HepG2 (cell line): ENCODE data around the gene SMAD2. TPM values are rescaled to one million over a fixed set of nuclear protein-coding genes. Genes with fewer than 3 reads are reported as not detected.
A peak's percentile ranks its signal among the peaks of the same experiment; 100 is the strongest.

Experiments
- ATAC-seq: fragments of 200-7000 bp; cut with Tn5 transposase; 3 replicates; pipeline ENCODE4 v1.9.1; 2020; ENCODE audit warnings: mild to moderate bottlenecking, moderate library complexity
- BruUV-seq: library from RNA; stranded (reverse); fragments of 400-500 nt; replicated peaks from 2 replicates; lab custom pipeline; 2021; lab: Mats Ljungman, UMichigan
- CTCF ChIA-PET: fragments of 300-600 bp; formaldehyde crosslinking; extraction: SDS; loops from one replicate; lab custom pipeline; 2021; ENCODE audit warnings: low total read pairs, inconsistent platforms, low intra/inter-chr PET ratio; lab: Yijun Ruan, JAX
- POLR2A ChIA-PET: fragments of 350-600 bp; sonication (Branson Sonifier 250); formaldehyde crosslinking; loops from one replicate; lab custom pipeline; 2020; ENCODE audit warnings: antibody characterized with exemption, inconsistent platforms; lab: Yijun Ruan, JAX
- DNase-seq: peaks from one replicate; pipeline ENCODE4 v3.0.0-alpha.2; 2015; ENCODE audit warnings: low spot score
- FAIRE-seq: peaks from 3 replicates; lab custom pipeline; 2011; peaks lifted over from hg19 to GRCh38; lab: Jason Lieb, UNC
- H2AFZ ChIP-seq: one replicate; pipeline ENCODE4 v1.6.1; 2011; ENCODE audit warnings: low read length, inconsistent platforms
- H3K27ac ChIP-seq: fragments of 300-600 bp; 3 replicates; pipeline ENCODE4 v1.8.0; 2011; ENCODE audit warnings: mixed run types, mild to moderate bottlenecking, mixed read lengths, low read length, inconsistent platforms; ENCODE audit not compliant: insufficient read depth; ENCODE audit errors: extremely low read length
- H3K27me3 ChIP-seq, 2 experiments: fragments of 200-600 bp in 1 of 2; 2 replicates in 1 of 2; 3 replicates in 1 of 2; pipeline versions ENCODE4 v1.6.0 to v1.8.0; 2011; ENCODE audit warnings: low read length in 2 of 2, mild to moderate bottlenecking in 2 of 2, moderate library complexity in 2 of 2, inconsistent platforms in 1 of 2; ENCODE audit not compliant: insufficient read depth in 2 of 2, control insufficient read depth in 1 of 2
- H3K36me3 ChIP-seq, 2 experiments: fragments of 200-600 bp in 1 of 2; replicated peaks in 1 of 2; 2 replicates in 1 of 2; 3 replicates in 1 of 2; pipeline versions ENCODE4 v1.5.1 to v1.8.0; 2011; ENCODE audit warnings: low read length in 2 of 2, inconsistent platforms in 1 of 2; ENCODE audit not compliant: insufficient read depth in 2 of 2, control insufficient read depth in 1 of 2
- H3K4me1 ChIP-seq: 2 replicates; pipeline ENCODE4 v1.5.1; 2012; ENCODE audit warnings: low read length, inconsistent platforms; ENCODE audit not compliant: insufficient read depth
- H3K4me2 ChIP-seq: 2 replicates; pipeline ENCODE4 v1.6.0; 2011; ENCODE audit warnings: low read depth, low read length, inconsistent platforms
- H3K4me3 ChIP-seq, 3 experiments: fragments of 200-600 bp in 1 of 3; sonication (generic), shearing (Covaris generic) in 1 of 3; replicated peaks in 1 of 3; 2 replicates each; pipeline ENCODE4 v1.5.1; 2011 to 2016; ENCODE audit warnings: low read length in 3 of 3, inconsistent platforms in 2 of 3, low read depth in 2 of 3, mild to moderate bottlenecking in 2 of 3, control low read depth in 1 of 3, mixed read lengths in 1 of 3; ENCODE audit not compliant: insufficient read depth in 1 of 3
- H3K79me2 ChIP-seq: one replicate; pipeline ENCODE4 v1.6.1; 2011; ENCODE audit warnings: low read length, inconsistent platforms; ENCODE audit not compliant: insufficient read depth
- H3K9ac ChIP-seq: 2 replicates; pipeline ENCODE4 v1.6.0; 2011; ENCODE audit warnings: mild to moderate bottlenecking, low read depth, low read length, inconsistent platforms; ENCODE audit not compliant: insufficient read depth
- H3K9me3 ChIP-seq: 2 replicates; pipeline ENCODE4 v1.5.1; 2012; ENCODE audit warnings: mild to moderate bottlenecking, low read length
- H4K20me1 ChIP-seq: 2 replicates; pipeline ENCODE4 v1.6.0; 2011; ENCODE audit warnings: inconsistent platforms, mild to moderate bottlenecking, low read length, moderate library complexity; ENCODE audit not compliant: insufficient read depth
- DMAP1 ChIP-seq: IDR thresholded peaks from 2 replicates; pipeline ENCODE4 v1.6.1; 2016
- FOSL2 ChIP-seq: sonication (generic); formaldehyde crosslinking; IDR thresholded peaks from 2 replicates; pipeline ENCODE4 v1.4.0; 2020; ENCODE audit warnings: missing genetic modification reagents
- FOXP1 ChIP-seq, 2 experiments: fragments of 450-650 bp in 1 of 2; IDR thresholded peaks; 2 replicates each; pipeline ENCODE4 v1.6.1; 2017 to 2018; ENCODE audit warnings: antibody characterized with exemption in 1 of 2
- HOXA3 ChIP-seq: sonication (generic); formaldehyde crosslinking; IDR thresholded peaks from 2 replicates; pipeline ENCODE4 v1.5.0; 2020; ENCODE audit warnings: missing genetic modification reagents
- SNAI1 ChIP-seq: sonication (generic); formaldehyde crosslinking; IDR thresholded peaks from 2 replicates; pipeline ENCODE4 v1.5.0; 2020; ENCODE audit warnings: mild to moderate bottlenecking, missing genetic modification reagents, borderline replicate concordance
- SP1 ChIP-seq, 2 experiments: fragments of 450-650 bp in 1 of 2; sonication (generic) in 1 of 2; formaldehyde crosslinking in 1 of 2; IDR thresholded peaks; 2 replicates each; pipeline versions ENCODE4 v1.4.0 to v1.6.1; 2016 to 2020; ENCODE audit warnings: missing genetic modification reagents in 1 of 2
- TAF1 ChIP-seq: sonication (generic); formaldehyde crosslinking; IDR thresholded peaks from 2 replicates; pipeline ENCODE4 v1.4.0; 2020; ENCODE audit warnings: missing genetic modification reagents
- TGIF2 ChIP-seq: IDR thresholded peaks from 2 replicates; pipeline ENCODE4 v1.6.1; 2016; ENCODE audit warnings: control low read depth, missing compliant biosample characterization
- ZFP36 ChIP-seq: fragments of 150-350 bp; IDR thresholded peaks from 2 replicates; pipeline ENCODE4 v1.6.1; 2018; ENCODE audit warnings: borderline replicate concordance, low read length, low read depth; ENCODE audit not compliant: partially characterized antibody
- ZNF232 ChIP-seq: sonication (generic); formaldehyde crosslinking; IDR thresholded peaks from 2 replicates; pipeline ENCODE4 v1.4.0; 2020; ENCODE audit warnings: missing genetic modification reagents, borderline replicate concordance
- ZNF605 ChIP-seq: sonication (generic); formaldehyde crosslinking; IDR thresholded peaks from 2 replicates; pipeline ENCODE4 v1.8.0; 2022; ENCODE audit warnings: mild to moderate bottlenecking, missing genetic modification reagents
- ZNF788 ChIP-seq: sonication (generic); formaldehyde crosslinking; IDR thresholded peaks from 2 replicates; pipeline ENCODE4 v1.5.0; 2020; ENCODE audit warnings: mild to moderate bottlenecking, missing genetic modification reagents, borderline replicate concordance
- WGBS: methylation state at CpG from one replicate; pipeline ENCODE4 v1.1.6; 2017; ENCODE audit warnings: low lambda C conversion rate; 5-methylcytosine and 5-hydroxymethylcytosine counted together
- in situ Hi-C: cut with HindIII; loops from 2 replicates; pipeline ENCODE4 v1.10.0; 2017; ENCODE audit warnings: low pct_unique_long_range_greater_than_20kb; ENCODE audit not compliant: extremely low pct_ligation_motif_present
- intact Hi-C: fragments of 100-400 bp; cut with micrococcal nuclease; formaldehyde crosslinking; loops from one replicate; pipeline ENCODE4 v1.10.0; 2022; ENCODE audit not compliant: unreplicated experiment
- polyA plus RNA-seq, 8 experiments: library from polyadenylated mRNA; depleted of rRNA in 3 of 8; stranded (reverse) in 7 of 8; unstranded in 1 of 8; fragments of >200 nt; fragmentation: Illumina TruSeq in 4 of 8; extraction: Trizol in 4 of 8; gene quantifications; 2 replicates each; pipeline versions ENCODE4 v1.2.1 to v1.2.3, GENCODE V29; 2011 to 2016; ENCODE audit warnings: low read depth in 4 of 8, missing spikeins in 1 of 8, mixed read lengths in 1 of 8; ENCODE audit not compliant: insufficient read depth in 1 of 8
- total RNA-seq, 5 experiments: library from RNA; depleted of rRNA; stranded (reverse); fragments of >200 nt; fragmentation: Illumina TruSeq; extraction: Trizol; gene quantifications; 2 replicates each; pipeline ENCODE4 v1.2.3, GENCODE V29; 2016; ENCODE audit warnings: low read depth in 1 of 5
- TF ChIP-seq, protein P1 (sequence below): sonication (generic); formaldehyde crosslinking; IDR thresholded peaks from 2 replicates; pipeline ENCODE4 v1.4.0; 2020; ENCODE audit warnings: missing genetic modification reagents, mild to moderate bottlenecking, borderline replicate concordance
- TF ChIP-seq, protein P2 (sequence below): IDR thresholded peaks from 2 replicates; pipeline ENCODE4 v1.4.0; 2020; ENCODE audit warnings: mild to moderate bottlenecking, missing genetic modification reagents

The SMAD2 gene
- total and polyA plus RNA-seq, 2 of the 13 experiments (the other 11 are each of a cell fraction or from before 2014, with no cell fraction given): 40.2 to 96.2 TPM

DNA sequence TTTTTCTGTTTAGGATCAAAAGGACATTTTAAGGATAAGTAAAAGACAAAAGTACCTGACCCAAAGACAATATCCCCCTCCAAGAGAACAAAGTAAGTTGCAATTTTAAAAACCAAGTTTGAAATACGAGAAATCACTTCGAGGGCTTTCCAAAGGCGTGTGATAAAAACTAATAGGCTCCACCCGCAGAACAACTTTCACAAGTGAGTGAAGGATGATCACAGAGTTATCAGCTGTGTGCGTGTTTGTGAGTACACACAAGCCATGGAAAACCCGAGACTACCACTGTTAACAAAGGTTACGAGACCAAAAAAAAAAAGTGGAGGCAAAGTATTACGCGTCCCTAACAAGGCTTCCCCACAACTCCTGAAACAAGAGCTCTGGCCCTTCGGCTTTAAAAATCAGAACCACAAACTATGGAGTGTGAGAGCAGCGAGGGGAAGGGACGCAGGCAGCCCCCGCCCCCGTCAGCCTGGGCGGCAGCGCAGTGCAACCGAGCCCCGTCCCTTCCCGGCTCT lies 719 bp downstream of the SMAD2 start:
- POLR2A ChIA-PET: interaction anchor here (0.7 to 1.8 kb wide), 3 partner anchors 9 to 29 kb away, joined by 3 to 5 read pairs (median 3); no protein-coding TSS in a partner anchor
- DNase-seq (peak; percentile 37), ATAC-seq (peak; percentile 53), FAIRE-seq (no peak)
- H3K9ac ChIP-seq: peak overlapping the region; percentile 88
- H3K27ac ChIP-seq: peak overlapping the region; percentile 93
- in situ Hi-C loops (no loop called here), intact Hi-C loops (loop anchor here (5.0 kb wide), 1 partner anchor 78 kb away; no protein-coding TSS in a partner anchor)
- BruUV-seq: TSS peak; percentile 54
- H4K20me1 ChIP-seq: peaks cover 11% of the 10 kb centered on the region; the same call in 1 of the 2 replicates
- H3K79me2 ChIP-seq: peaks cover 50% of the 10 kb centered on the region
- peak overlapping the region; percentile 85 to 87 (median 86) for H3K4me3 ChIP-seq
- WGBS: under 1% methylated on average over 11 of the region's 19 CpGs
- H3K9me3 ChIP-seq: no peaks in the 10 kb centered on the region
- peak overlapping the region; percentile 58 for H2AFZ ChIP-seq
- CTCF ChIA-PET: no interaction called here
- peak overlapping the region; percentile 73 for H3K4me2 ChIP-seq
- no peaks in the 10 kb centered on the region for H3K36me3 ChIP-seq
- H3K4me1 ChIP-seq: peaks cover 54% of the 10 kb centered on the region
- no peaks in the 10 kb centered on the region for H3K27me3 ChIP-seq
- TF ChIP-seq SP1 (IDR thresholded peaks at IDR 0.05) (no peak), SP1 (CRISPR knock-in tag; IDR thresholded peaks at IDR 0.05) (peak; percentile 33; the same call in 1 of the 2 replicates), SNAI1 (CRISPR knock-in tag) (0 out of 2 replicates have a peak, but pooled peaks have one; percentile 31), ZNF232 (CRISPR knock-in tag) (0 out of 2 replicates have a peak, but pooled peaks have one; percentile 38), ZFP36 (no peak), FOXP1 (IDR thresholded peaks at IDR 0.05) (no peak), FOXP1 (CRISPR knock-in tag; IDR thresholded peaks at IDR 0.05) (peak; percentile 3; the same call in 1 of the 2 replicates), DMAP1 (0 out of 2 replicates have a peak, but pooled peaks have one; percentile 47), ZNF788 (CRISPR knock-in tag) (peak; percentile 34; the same call in 1 of the 2 replicates), FOSL2 (CRISPR knock-in tag) (0 out of 2 replicates have a peak, but pooled peaks have one; percentile 19), HOXA3 (0 out of 2 replicates have a peak, but pooled peaks have one; percentile 47), TAF1 (peak; percentile 59; the same call in 1 of the 2 replicates), ZNF605 (CRISPR knock-in tag) (no peak), TGIF2 (CRISPR knock-in tag) (no peak)
- TF ChIP-seq, protein P1, sequence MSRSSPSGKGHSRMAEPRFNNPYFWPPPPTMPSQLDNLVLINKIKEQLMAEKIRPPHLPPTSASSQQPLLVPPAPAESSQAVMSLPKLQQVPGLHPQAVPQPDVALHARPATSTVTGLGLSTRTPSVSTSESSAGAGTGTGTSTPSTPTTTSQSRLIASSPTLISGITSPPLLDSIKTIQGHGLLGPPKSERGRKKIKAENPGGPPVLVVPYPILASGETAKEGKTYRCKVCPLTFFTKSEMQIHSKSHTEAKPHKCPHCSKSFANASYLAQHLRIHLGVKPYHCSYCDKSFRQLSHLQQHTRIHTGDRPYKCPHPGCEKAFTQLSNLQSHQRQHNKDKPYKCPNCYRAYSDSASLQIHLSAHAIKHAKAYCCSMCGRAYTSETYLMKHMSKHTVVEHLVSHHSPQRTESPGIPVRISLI: peak; percentile 56; the same call in 1 of the 2 replicates
- TF ChIP-seq, protein P2, sequence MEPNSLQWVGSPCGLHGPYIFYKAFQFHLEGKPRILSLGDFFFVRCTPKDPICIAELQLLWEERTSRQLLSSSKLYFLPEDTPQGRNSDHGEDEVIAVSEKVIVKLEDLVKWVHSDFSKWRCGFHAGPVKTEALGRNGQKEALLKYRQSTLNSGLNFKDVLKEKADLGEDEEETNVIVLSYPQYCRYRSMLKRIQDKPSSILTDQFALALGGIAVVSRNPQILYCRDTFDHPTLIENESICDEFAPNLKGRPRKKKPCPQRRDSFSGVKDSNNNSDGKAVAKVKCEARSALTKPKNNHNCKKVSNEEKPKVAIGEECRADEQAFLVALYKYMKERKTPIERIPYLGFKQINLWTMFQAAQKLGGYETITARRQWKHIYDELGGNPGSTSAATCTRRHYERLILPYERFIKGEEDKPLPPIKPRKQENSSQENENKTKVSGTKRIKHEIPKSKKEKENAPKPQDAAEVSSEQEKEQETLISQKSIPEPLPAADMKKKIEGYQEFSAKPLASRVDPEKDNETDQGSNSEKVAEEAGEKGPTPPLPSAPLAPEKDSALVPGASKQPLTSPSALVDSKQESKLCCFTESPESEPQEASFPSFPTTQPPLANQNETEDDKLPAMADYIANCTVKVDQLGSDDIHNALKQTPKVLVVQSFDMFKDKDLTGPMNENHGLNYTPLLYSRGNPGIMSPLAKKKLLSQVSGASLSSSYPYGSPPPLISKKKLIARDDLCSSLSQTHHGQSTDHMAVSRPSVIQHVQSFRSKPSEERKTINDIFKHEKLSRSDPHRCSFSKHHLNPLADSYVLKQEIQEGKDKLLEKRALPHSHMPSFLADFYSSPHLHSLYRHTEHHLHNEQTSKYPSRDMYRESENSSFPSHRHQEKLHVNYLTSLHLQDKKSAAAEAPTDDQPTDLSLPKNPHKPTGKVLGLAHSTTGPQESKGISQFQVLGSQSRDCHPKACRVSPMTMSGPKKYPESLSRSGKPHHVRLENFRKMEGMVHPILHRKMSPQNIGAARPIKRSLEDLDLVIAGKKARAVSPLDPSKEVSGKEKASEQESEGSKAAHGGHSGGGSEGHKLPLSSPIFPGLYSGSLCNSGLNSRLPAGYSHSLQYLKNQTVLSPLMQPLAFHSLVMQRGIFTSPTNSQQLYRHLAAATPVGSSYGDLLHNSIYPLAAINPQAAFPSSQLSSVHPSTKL (CRISPR knock-in tag): peak; percentile 46; the same call in 1 of the 2 replicates
